NK-92 treated with Interleukin-12 subunit alpha and Interleukin-12 subunit beta, amount 100 ng/mL, for 24 hours (cell line): ENCODE results near the gene COX4I2.
"Not testable (repeated sequence)": the region's sequence is repeated elsewhere in the genome, so short reads cannot be mapped to it uniquely, and the experiment has no call there.

ENCODE experiments used
- DNase-seq: peaks from one replicate; lab custom pipeline; 2025; lab: John Stamatoyannopoulos, UW

COX4I2 gene

GRCh38 chr20:31637660-31638059 is at the start of gene COX4I2:
TSS of gene COX4I2 (plus strand) at chr20:31637912. CDS start at chr20:31639018, 1,106 bp downstream.
- DNase-seq, result no peak

- DNase-seq, result no peak
Observed at GRCh38 chr20:31590717-31591225, 46.9 kb upstream of the COX4I2 start.

GRCh38 chr20:31593221-31594001 is 44.3 kb upstream of the COX4I2 start:
- no peak for DNase-seq

GRCh38 chr20:31594002-31594557 is 43.6 kb upstream of the COX4I2 start:
- no peak for DNase-seq

- DNase-seq, result no peak
Observed at GRCh38 chr20:31594558-31595379, 42.9 kb upstream of the COX4I2 start.

GRCh38 chr20:31595380-31595653 is 42.4 kb upstream of the COX4I2 start:
- DNase-seq, result no peak

- no peak for DNase-seq
Observed at GRCh38 chr20:31595654-31596411, 41.9 kb upstream of the COX4I2 start.

GRCh38 chr20:31596412-31596715 is 41.3 kb upstream of the COX4I2 start:
- not testable (repeated sequence) for DNase-seq

GRCh38 chr20:31596831-31597480 is 40.8 kb upstream of the COX4I2 start:
- DNase-seq, result no peak

- DNase-seq, result no peak
Observed at GRCh38 chr20:31597481-31597855, 40.2 kb upstream of the COX4I2 start.

- no peak for DNase-seq
Observed at GRCh38 chr20:31602431-31602778, 35.3 kb upstream of the COX4I2 start.

GRCh38 chr20:31602779-31603441 is 34.8 kb upstream of the COX4I2 start:
- DNase-seq, result peak; percentile 75

- DNase-seq, result peak; percentile 79
Observed at GRCh38 chr20:31603822-31604566, 33.7 kb upstream of the COX4I2 start.

- DNase-seq, result no peak
Observed at GRCh38 chr20:31604567-31605030, 33.1 kb upstream of the COX4I2 start.

- DNase-seq, result peak; percentile 57
Observed at GRCh38 chr20:31605031-31605901, 32.4 kb upstream of the COX4I2 start, which contains the start of gene ID1. TSS of gene ID1 (plus strand) at chr20:31605289. CDS start at chr20:31605388, 99 bp downstream.

GRCh38 chr20:31605902-31606803 is 31.6 kb upstream of the COX4I2 start:
- DNase-seq, result no peak

- DNase-seq, result no peak
Observed at GRCh38 chr20:31606804-31607639, 30.7 kb upstream of the COX4I2 start.
